Measurements from ENCODE around the gene ROMO1. TPM values are rescaled to one million over a fixed set of nuclear protein-coding genes. Genes with fewer than 3 reads are reported as not detected.

The ROMO1 gene
- total RNA-seq, 4 donors from 2014 or later = 69.3 to 492 (median 171) TPM

DNA sequence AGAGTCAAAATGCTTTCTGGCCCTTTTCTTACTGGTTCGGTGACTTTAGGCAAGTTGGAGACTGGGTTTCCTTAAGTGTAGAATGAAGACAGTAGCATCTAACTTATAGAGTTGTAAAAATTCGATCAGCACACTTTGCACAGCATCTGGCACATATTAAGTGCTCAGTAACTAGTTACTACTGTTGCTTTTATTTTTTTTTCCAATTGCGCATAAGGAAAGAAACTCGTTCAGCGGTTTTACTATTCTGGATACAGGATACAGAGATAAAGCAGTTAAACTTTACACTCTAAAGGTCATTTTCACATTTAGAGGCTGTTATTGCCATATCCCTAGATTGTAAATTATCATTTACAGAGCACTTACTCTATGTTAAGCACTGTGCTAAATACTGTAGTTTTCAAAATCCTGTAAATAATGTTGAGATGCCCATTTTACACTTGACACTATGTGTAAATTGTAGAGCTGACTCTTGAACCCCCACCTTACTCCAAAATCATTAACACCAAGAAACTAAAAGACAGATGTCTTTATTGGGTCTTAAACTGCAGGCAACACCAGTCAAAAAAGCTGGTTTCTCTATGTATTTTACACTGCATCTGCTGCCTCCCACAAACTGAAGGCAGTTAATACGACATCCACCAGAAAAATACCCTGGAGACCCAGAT lies 886 bp downstream of the ROMO1 start:
- Histone ChIP-seq H3K4me3 (peak overlapping the region; percentile 78 to 94), H3K9me3 (no peaks in the 10 kb centered on the region), H3K27me3 (no peaks in the 10 kb centered on the region), H3K36me3 (no peaks in the 10 kb centered on the region), H3K4me1 (peaks cover 0 to 14% of the 10 kb centered on the region in 2 donors), H3K27ac (peak overlapping the region; percentile 82 to 91)
- intact Hi-C loops (cut with DNase I; ENCODE audit: low total_unique reads) = no loop called here
- no peak for TF ChIP-seq POLR2A (IDR thresholded peaks at IDR 0.05)
- TF ChIP-seq CTCF (IDR thresholded peaks at IDR 0.05) = no peak
- no peak for DNase-seq

DNA sequence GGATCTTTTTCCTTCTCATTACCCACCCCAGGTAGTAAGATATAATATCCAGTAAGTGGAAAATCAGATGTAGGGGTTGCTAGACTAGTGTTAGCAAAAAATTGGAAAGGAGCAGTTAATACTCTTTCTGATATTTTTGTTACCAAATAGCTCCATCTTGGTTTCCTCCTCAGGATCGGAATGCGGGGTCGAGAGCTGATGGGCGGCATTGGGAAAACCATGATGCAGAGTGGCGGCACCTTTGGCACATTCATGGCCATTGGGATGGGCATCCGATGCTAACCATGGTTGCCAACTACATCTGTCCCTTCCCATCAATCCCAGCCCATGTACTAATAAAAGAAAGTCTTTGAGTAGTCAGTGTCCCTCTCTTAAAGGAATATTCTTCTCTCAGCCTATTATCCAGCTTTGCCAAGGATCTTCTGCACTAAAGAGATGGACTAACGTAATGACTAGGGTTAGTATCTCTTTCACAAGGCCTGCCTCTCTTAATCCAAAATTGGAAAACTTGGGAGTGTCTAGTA lies 1.5 kb downstream of the ROMO1 start:
- intact Hi-C loops (cut with DNase I; ENCODE audit: low total_unique reads) = no loop called here
- peaks cover 0 to 14% of the 10 kb centered on the region in 2 donors for H3K4me1 ChIP-seq
- no peaks in the 10 kb centered on the region for H3K27me3 ChIP-seq
- no peaks in the 10 kb centered on the region for H3K36me3 ChIP-seq
- no peak for DNase-seq
- H3K4me3 ChIP-seq = no peak overlapping the region
- peak overlapping the region; percentile 82 to 91 for H3K27ac ChIP-seq
- TF ChIP-seq POLR2A (IDR thresholded peaks at IDR 0.05) (no peak), CTCF (IDR thresholded peaks at IDR 0.05) (no peak)
- no peaks in the 10 kb centered on the region for H3K9me3 ChIP-seq

DNA sequence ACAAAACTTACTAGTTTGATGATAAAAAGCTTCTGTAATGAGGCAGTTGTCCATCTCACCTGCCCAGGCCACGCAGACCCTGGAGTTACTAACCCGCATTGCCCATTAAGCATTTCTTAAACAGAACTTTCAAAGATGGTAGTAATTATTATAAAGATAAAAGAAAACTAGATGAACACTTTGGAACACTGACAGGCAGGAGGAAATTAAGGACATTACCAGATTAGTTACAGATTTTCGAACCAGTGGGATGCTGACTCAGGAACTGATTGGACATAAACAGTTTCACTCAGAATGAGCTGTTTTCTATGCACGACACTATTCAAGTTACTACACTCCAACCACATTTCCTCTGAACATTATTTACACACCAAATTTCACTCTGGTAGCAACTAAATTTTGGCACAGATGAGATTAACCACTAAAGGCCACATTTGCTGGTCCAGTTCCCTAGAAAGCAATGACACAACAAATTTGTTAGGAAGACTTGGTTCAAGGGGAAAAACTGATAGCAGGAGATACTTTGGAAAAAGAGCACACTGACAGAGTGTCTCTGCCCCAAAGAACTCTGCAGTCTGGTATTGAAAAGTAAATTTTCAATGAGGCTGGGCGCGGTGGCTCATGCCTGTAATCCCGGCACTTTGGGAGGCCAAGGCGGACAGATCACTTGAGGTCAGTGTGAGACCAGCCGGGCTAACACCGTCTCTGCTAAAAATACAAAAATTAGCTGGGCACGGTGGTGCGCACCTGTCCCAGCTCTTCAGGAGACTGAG lies 3.0 kb downstream of the ROMO1 start:
- DNase-seq = peak in 1 of 2 donors; percentile 3
- Histone ChIP-seq H3K9me3 (no peaks in the 10 kb centered on the region), H3K36me3 (no peaks in the 10 kb centered on the region), H3K27me3 (no peaks in the 10 kb centered on the region), H3K27ac (no peak overlapping the region), H3K4me1 (peaks cover 0 to 14% of the 10 kb centered on the region in 2 donors), H3K4me3 (no peak overlapping the region)
- no peak for TF ChIP-seq CTCF (IDR thresholded peaks at IDR 0.05)
- intact Hi-C loops (cut with DNase I; ENCODE audit: low total_unique reads) = no loop called here

DNA sequence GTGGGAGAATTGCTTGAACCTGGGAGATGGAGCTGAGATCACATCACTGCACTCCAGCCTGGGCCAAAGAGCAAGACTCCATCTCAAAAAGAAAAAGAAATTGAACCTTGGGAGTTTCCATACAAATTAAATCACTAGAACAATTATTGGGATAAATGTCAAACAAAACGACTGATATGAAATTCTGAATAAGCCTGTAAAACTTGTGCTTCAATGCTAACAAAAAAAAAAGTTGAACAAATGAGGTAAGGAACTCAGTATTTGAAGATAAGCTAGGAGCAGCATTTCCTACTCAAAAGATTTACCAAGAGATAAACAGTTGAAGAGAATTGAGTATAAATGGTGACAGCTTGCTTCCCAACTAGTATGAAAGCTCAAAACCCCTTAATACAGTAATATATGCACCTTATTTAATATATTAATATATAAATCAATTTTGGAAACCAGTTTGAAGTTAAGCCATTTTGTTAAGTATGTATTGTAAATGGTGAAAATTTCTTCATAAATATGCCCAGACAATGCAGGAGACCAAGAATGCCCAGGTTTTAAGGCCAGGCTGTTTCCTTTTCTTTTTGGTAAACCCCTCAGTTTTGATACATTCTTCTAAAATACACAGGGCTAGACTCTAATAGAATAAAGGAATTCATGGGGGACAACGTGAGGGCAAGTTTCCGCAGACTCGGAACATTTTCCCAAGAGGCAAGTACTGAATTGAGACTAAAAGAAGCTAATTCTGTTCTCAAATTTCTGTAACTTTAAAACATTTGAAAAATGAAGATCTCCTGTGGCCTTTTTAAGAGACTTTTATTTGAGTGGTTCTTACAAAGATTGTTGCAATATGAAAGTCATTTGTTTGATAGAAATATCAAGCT lies 3.9 kb downstream of the ROMO1 start:
- TF ChIP-seq POLR2A (IDR thresholded peaks at IDR 0.05) (no peak), CTCF (IDR thresholded peaks at IDR 0.05) (no peak)
- H3K4me1 ChIP-seq = peaks cover 0 to 6% of the 10 kb centered on the region in 2 donors
- no peaks in the 10 kb centered on the region for H3K36me3 ChIP-seq
- H3K9me3 ChIP-seq = no peaks in the 10 kb centered on the region
- intact Hi-C loops (cut with DNase I; ENCODE audit: low total_unique reads) = no loop called here
- H3K4me3 ChIP-seq = no peak overlapping the region
- no peak overlapping the region for H3K27ac ChIP-seq
- DNase-seq = peak in 1 of 2 donors; percentile 11
- H3K27me3 ChIP-seq = no peaks in the 10 kb centered on the region
